SK-N-SH (cell line): ENCODE data around the gene NPIPB12.
"Not testable (repeated sequence)": the region's sequence is repeated elsewhere in the genome, so short reads cannot be mapped to it uniquely, and the experiment has no call there.

Experiments
- CHD2 ChIP-seq: fragments of 150-350 bp; IDR thresholded peaks from 2 replicates; pipeline ENCODE4 v1.6.1; 2018; ENCODE audit warnings: low read length; ENCODE audit not compliant: partially characterized antibody
- CTCF ChIP-seq: fragments of 200-600 bp; sonication (generic); IDR thresholded peaks from 2 replicates; pipeline ENCODE4 v1.6.1; 2017; ENCODE audit warnings: antibody characterized with exemption, mild to moderate bottlenecking, moderate library complexity
- ELF1 ChIP-seq: IDR thresholded peaks from 2 replicates; pipeline ENCODE4 v1.4.0; 2012
- GATA2 ChIP-seq: sonication (generic); formaldehyde crosslinking; IDR thresholded peaks from 2 replicates; pipeline ENCODE4 v1.5.0; 2020; ENCODE audit warnings: mild to moderate bottlenecking, missing genetic modification reagents
- MAX ChIP-seq: IDR thresholded peaks from 2 replicates; pipeline ENCODE4 v1.4.0; 2012; ENCODE audit warnings: low read depth
- RCOR1 ChIP-seq: fragments of 150-350 bp; IDR thresholded peaks from 2 replicates; pipeline ENCODE4 v1.6.1; 2017; ENCODE audit warnings: antibody characterized with exemption, low read length
- RFX5 ChIP-seq: IDR thresholded peaks from 2 replicates; pipeline ENCODE4 v1.6.1; 2012; ENCODE audit warnings: mild to moderate bottlenecking, improper control_type of control experiment, low read length
- RXRA ChIP-seq: IDR thresholded peaks from 2 replicates; pipeline ENCODE4 v1.4.0; 2012; ENCODE audit warnings: low read depth, mild to moderate bottlenecking, borderline replicate concordance
- SMC3 ChIP-seq: IDR thresholded peaks from 2 replicates; pipeline ENCODE4 v1.6.1; 2012; ENCODE audit warnings: low read depth, low read length, improper control_type of control experiment
- TEAD4 ChIP-seq: IDR thresholded peaks from 2 replicates; pipeline ENCODE4 v1.4.0; 2012; ENCODE audit warnings: mild to moderate bottlenecking, borderline replicate concordance; ENCODE audit not compliant: insufficient read depth

DNA sequence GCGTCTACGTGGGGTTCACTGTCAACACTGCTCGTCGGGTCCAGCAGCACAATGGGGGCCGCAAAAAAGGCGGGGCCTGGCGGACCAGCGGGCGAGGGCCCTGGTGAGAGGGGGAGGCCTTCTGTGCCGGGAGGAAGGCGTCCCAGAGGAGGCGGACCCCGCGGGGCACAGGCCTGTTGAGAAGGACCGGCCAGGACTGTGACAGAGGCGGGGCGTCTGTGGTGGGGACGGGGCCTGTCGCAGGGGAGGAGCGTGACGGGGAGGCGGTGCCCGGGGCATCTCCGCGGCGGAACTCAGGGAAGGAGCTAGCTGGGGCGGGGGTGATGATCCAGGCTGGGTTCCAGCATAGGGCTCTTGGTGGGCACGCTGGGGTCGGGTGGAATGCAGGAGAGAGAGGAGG, 51.4 kb downstream of the NPIPB12 start:
- TF ChIP-seq SMC3, RCOR1, CTCF, ELF1, RXRA, GATA2, TEAD4, CHD2, MAX, RFX5: not testable (repeated sequence)
